M059J (cell line): ENCODE data around the gene PLAAT5. TPM values are rescaled to one million over a fixed set of nuclear protein-coding genes. Genes with fewer than 3 reads are reported as not detected.
A peak's percentile ranks its signal among the peaks of the same experiment; 100 is the strongest.
"Not testable (repeated sequence)": the region's sequence is repeated elsewhere in the genome, so short reads cannot be mapped to it uniquely, and the experiment has no call there.

ENCODE experiments used
- DNase-seq: peaks from one replicate; pipeline ENCODE4 v3.0.0-alpha.2; 2012; ENCODE audit warnings: low read depth
- total RNA-seq: library from RNA; depleted of rRNA; stranded (reverse); fragments of >200 nt; shearing (Covaris generic); gene quantifications from 2 replicates; pipeline ENCODE4 v1.2.3, GENCODE V29; 2014; rRNA removed

PLAAT5 gene, protein sequence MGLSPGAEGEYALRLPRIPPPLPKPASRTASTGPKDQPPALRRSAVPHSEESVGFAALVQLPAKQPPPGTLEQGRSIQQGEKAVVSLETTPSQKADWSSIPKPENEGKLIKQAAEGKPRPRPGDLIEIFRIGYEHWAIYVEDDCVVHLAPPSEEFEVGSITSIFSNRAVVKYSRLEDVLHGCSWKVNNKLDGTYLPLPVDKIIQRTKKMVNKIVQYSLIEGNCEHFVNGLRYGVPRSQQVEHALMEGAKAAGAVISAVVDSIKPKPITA
- not detected in 2 replicates for total RNA-seq

DNA sequence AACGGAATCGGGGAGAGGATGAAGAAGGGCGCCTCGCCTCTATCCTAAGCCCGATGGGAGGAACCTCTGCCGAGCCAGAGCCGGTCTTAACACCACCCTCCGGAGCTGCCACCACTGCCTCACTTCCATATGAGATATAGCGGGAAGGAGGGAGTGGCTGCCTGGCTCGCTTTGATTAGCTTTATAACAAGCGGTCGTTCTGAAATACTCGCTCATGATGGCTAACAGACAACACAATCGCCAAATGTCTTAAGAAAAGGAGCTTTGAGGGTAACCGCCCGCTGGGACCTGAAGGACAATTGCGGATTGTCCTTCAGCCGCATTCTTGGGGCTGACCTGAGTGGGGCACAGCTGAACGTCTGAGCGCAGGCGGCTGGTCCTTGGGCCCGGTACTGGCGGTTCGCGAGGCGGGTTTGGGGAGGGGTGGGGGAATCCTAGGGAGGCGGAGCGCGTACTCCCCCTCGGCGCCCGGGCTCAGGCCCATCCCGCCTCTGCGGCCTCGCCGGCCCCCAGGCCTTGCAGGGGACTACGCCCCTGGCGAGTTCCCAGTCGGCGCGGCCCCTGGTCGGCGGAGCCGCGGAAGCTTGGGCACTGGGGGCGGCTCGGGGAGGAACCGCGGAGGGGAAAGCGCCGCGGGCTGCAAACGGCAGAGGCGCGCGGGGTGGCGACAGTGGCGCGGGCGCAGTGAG lies at the start of gene PLAAT5:
PLAAT5 (minus strand) TSS at position 617 of the 689 bp plus-strand sequence; CDS start at position 484, 133 bp downstream.
- peak; percentile 32 for DNase-seq

DNA sequence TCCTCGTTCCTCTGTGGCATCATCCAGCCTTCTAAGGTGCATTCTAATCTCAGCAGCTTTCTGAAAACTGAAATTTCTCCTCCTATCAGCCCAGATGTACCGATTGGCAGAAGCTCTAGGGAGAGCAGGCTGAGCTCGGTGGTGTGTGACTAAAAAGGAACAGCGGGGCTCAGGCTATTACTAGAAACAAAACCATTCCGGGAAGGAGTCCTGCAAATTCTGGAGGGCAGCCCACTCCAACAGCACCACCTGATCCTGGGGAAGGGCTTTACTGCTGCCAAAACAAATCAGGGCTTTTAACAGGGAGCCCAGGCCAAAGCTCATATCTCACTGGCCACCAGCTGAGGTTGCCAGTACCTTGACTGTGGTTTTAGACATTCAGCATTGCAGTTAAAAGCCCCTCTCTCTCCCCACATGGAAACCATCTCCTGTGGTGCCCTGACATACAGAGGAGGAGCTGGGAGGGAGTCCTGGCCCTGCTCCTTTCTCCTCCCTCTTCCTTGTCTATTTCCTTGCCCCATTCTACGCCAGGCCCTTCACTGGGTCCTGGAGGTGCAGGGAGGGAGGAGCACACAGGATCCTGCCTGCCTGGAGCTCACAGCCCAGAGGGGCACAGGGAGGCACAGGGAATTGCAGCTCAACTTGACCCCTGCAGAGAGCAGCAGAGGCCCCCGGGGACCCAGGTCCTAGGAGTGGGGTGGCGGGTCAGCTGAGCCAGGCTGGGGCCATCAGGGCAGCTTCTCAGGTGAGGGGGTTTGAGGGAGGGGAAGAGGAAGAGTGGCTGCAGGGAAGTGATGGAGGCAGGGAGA lies 46.5 kb upstream of the PLAAT5 start:
- DNase-seq: peak; percentile 70

DNA sequence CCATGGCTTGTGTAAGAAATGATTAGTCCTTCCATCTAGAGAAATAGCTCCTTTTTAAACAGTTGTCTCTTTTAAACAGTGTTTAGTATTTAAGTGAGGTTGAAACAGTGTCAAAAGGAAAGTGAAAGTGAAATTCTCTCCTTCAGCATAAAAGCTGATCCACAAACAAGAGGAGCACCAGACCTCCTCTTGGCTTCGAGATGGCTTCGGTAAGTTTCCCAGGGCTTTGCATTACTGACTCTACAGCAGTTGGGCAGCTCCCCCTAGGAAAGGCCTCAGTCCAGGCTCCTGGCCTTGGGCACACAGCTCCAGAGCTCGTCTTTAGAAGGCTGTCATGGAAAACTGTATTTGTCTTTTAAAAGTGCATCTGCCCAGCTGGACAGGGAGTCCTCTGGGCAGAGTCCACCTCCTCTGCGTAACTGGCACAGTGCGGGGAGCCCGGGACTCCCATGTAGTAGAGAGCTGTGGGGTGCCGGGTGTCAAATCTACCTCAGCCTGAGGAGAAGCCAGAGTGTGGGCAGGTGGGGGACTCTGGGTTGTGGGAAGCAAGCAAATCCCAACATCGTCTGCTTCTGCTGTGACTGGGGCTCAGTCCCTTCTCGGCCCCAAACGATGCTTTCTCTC lies 45.8 kb upstream of the PLAAT5 start, which contains the start of gene PLAAT4:
PLAAT4 (plus strand) TSS at position 140 of the 624 bp plus-strand sequence; CDS start at position 201, 61 bp downstream.
- peak; percentile 74 for DNase-seq

DNA sequence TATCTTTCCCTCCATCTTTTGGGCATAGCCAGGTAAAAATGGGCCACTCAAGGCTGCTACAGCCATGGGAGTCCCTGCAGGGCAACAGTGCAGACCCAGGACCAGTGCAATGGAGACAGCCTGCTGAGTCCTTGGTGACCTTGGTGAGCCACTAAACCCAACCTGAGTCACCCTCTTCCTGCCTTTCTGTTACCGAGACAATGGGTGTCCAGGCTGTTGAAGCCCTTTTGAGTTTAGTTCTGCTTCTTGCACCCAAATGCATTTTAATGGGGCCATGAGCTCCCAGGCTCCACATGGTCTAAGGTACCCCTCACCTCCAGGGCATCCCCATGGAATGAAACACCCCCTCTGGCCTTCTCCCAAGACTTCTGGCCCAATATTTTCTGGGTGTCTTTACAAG lies 44.8 kb upstream of the PLAAT5 start:
- DNase-seq: peak; percentile 72

DNA sequence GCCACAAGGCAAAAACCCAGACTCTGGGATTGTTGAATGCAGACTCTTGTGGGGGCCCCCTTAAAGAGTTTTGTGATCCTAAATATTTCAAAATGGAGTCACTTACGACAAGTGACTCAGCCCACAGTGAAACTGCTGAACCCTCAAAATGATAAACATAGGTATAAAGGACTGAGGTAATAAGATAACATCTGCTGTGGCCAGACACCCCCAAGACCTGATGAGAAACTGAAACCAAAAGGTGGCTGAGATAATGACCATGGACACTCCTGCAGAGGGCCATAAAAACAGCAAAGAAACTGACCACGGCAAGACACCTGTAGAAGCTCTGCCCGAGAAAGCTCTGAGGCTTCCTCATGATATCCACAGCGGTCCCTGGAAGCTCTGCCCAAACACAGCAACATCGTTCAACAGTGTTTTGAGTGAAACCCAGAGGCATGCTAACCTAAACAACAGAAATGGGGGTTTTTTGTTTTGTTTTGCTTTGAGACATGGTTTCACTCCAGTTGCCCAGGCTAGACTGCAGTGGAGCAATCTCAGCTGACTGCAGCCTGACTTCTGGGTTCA lies 44.0 kb upstream of the PLAAT5 start:
- peak; percentile 55 for DNase-seq

DNA sequence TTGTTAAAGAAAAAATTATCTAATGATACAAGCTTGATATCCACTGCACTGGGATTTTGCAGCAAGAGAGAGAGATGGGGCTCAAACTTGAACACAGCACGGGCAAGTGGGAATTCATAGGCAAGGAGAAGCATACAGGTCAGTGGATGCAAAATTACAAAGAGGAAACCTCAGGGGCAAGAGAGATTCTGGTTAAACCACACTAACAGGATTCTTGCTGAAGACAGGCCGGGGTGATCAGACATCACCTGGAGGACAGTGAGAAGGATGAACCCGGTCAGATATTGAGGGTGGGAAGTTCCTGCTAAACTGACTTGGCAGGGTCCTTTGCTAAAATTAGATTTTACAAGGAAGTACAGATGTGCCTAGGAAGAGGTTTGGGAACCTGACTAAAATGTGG lies 43.1 kb upstream of the PLAAT5 start:
- no peak for DNase-seq

DNA sequence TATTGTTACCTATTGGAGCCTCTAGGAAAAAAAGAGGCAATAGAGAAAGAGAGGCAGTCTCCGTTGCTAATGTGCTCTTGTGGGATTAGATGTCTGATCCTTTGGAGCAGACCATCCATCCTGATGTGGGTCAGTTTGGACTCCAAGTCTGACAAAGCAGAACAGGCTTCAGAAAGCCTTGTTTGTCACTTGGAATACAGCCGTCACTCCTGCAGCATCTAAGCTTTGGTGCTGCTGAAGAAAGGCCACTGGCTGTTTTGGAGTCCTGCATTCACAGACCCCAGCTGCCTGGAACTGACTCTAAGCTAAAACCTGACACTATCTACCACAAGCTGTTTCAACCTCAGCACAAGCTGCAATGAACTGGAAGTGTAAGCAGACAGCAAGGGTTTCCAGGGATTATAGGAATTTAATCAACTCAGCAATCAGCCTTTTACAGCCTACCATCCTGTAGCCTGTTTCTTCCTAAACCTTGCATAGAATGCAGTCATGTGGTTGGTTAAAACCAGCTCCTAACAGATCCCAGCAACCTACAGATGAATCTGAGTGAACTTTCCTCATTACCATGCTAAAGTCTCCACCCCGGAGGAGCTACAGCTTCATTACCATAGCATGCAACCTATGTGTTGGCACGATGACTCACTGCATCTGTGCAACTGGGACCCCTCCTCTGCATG lies 42.0 kb upstream of the PLAAT5 start:
- DNase-seq: peak; percentile 21

DNA sequence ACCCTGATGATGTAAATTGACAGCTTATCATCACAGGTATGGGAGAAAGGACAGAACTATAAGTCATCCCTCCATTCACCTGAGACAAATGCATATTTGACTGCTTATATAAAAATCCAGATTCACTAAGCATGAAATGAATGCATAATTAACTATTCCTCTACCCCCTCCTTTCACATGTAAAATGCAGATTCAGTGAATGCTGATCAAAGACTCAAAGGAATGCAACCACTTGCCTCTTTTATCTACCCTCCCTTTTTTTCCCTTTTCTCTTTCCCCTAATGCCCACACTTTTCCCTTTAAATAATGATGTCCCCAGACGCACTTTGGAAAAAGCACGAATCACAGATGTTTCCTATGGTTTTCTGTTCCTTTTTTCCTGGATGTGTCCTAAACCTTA lies 41.1 kb upstream of the PLAAT5 start:
- DNase-seq: no peak

DNA sequence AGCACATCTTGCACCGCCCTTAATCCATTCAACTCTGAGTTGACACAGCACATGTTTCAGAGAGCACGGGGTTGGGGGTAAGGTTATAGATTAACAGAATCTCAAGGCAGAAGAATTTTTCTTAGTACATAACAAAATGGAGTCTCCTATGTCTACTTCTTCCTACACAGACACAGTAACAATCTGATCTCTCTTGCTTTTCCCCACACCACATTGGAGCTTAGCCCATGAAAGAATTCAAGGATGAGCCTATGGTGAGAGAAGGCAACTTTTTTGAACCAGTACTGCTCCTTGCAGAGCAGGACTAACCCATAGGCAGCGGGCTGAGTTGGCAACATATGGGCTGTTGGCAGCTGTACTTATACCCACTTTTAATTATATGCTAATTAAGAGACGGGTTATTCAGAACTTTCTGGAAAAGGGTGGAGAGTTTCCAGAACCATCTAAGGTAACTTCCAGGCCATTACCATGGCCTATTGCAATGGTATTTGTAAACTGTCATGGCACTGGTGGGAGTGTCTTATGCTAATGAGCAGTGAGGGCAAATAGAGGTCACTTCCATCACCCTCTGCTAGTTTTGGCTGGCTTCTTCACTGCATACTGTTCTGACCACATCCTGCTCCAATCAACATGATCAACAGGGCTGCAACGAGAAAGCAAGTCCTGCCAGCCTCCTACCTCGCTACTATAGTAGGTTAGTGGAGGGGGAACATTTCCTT lies 40.3 kb upstream of the PLAAT5 start:
- DNase-seq: peak; percentile 93

DNA sequence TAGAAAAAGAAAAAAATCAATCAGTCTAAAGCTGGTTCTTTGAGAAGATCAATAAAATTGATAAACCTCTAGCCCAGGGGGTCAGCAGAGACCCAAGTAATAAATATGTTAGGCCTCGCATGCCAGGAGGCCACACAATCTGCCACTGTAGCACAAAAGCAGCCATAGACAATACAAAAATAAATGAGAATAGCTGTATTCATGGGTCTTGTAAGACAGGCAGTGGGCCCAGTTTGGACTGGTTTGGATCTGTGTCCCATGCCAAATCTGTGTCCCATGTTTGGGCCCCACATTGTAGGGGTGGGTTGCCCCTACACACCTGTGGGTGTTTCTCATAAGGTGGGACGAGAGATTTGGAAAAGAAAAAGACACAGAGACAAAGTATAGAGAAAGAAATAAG lies 39.1 kb upstream of the PLAAT5 start:
- no peak for DNase-seq

DNA sequence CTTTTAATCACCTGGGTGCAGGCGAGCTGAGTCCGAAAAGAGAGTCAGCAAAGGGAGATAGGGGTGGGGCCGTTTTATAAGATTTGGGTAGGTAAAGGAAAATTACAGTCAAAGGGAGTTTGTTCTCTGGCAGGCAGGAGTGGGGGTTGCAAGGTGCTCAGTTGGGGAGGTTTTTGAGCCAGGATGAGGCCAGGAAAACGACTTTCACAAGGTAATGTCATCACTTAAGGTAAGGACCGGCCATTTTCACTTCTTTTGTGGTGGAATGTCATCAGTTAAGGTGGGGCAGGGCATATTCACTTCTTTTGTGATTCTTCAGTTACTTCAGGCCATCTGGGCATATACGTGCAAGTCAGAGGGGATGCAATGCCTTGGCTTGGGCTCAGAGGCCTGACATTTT lies 38.4 kb upstream of the PLAAT5 start:
- not testable (repeated sequence) for DNase-seq

DNA sequence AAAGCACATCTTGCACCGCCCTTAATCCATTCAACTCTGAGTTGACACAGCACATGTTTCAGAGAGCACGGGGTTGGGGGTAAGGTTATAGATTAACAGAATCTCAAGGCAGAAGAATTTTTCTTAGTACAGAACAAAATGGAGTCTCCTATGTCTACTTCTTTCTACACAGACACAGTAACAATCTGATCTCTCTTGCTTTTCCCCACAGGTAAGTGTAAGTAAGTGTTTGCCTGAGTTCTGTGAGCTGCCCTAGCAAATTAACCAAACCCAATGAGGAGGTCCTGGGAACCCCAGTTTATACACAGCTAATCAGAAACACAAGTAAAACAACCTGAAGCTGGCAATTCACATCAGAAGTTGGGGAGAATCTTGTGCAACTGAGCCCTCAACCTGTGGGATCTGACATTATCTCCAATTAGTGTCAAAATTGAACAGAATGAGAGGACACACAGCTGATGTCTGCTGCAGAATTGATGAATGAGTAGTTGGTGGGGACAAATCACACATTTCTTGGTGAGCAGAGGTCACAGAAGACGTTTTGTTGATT lies 37.8 kb upstream of the PLAAT5 start:
- DNase-seq: not testable (repeated sequence)

DNA sequence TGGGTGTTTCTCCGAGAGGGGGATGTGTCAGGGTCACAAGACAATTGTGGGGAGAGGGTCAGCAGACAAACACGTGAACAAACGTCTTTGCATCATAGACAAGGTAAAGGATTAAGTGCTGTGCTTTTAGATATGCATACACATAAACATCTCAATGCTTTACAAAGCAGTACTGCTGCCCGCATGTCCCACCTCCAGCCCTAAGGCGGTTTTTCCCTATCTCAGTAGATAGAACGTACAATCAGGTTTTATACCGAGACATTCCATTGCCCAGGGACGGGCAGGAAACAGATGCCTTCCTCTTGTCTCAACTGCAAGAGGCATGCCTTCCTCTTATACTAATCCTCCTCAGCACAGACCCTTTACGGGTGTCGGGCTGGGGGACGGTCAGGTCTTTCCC lies 37.2 kb upstream of the PLAAT5 start:
- not testable (repeated sequence) for DNase-seq

DNA sequence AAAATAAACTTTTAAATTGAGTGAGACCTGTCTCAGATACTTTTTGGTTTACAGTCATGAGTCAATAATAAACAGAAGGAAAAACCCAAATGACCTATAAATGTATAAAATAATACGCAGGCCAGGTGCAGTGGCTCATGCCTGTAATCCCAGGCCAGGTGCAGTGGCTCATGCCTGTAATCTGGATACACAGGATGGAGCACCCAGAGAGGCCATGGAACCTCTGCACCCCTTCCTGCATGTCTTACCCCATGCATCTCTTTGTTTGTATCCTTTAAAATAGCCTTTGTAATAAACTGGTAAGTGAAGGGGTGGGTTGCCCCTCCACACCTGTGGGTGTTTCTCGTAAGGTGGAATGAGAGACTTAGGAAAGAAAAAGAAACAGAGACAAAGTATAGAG lies 36.7 kb upstream of the PLAAT5 start:
- DNase-seq: no peak

DNA sequence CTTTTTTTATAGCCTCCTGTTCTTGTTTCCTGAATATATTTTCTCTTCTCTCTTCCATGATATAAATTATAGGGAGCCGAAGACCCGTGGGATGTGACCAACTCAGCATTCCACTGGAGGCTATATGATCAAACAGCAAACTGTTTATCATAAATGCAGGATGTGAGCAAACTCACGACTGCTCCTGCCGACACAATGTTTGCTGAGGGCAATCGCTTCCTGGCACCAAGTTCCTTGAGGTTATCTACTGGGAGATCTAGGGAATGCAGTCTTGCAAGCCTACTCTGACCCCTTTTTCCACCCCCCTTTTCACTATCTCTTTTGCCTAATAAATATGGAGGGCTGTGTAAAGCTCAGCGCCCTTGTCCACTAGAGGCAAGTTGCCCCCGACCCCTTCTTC lies 32.2 kb upstream of the PLAAT5 start:
- DNase-seq: no peak

DNA sequence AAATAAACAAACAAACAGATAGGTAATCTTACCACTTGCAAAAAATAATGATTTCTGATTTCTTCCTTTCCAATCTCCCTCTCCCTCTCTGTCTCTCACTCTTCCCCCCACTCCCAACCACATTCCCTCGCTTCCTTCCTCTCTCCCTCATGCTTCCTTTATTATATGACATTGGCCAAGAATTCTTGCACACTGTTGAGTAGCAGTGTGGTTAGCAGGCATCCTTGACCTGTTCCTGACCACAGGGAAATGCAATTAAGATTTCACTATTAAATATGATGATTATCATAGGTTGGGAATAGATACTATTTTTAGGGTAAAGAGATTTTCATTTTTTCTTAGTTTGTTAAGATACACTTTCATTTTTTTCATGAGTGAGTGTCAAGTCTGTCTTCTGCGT lies 30.9 kb upstream of the PLAAT5 start:
- DNase-seq: peak; percentile 29

DNA sequence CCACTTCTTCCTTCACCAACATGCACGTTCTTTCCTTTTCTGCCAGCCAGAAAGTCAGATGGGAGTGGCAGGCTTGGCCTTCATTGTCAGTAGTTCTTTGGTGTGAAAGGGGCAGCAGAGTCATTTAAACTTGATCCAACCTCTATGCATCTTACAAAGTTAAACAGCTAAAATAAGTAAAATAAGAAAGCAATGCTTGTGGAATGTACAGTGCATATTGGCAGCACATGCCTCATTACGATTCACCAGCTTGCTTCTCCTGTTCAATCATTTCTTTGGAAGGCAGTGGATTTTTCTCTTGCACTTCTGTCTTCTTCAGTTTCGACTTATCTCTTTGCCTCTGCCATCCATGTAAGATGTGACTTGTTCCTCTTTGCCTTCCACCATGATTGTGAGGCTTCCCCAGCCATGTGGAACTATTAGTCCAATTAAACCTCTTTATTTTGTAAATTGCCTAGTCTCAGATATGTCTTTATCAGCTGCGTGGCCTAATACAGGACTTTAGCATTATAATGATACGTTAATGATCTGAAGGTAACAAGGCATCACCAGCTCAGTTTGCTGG lies 29.7 kb upstream of the PLAAT5 start:
- no peak for DNase-seq

DNA sequence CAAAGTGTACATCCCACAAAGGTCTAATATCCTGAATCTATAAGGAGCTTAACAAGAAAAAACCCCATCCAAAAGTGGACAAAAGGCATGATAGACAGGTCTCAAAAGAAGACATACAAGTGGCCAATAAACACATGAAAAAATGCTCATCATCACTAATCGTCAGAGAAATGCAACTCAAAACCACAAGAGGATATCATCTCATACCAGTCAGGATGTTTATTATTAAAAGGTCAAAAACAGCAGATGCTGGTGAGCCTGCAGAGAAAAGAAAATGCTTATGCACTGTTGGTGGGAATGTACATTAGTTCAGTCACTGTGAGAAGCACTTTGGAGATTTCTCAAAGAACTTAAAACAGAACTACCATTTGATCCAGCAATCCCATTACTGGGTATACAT lies 27.6 kb upstream of the PLAAT5 start:
- peak; percentile 79 for DNase-seq

DNA sequence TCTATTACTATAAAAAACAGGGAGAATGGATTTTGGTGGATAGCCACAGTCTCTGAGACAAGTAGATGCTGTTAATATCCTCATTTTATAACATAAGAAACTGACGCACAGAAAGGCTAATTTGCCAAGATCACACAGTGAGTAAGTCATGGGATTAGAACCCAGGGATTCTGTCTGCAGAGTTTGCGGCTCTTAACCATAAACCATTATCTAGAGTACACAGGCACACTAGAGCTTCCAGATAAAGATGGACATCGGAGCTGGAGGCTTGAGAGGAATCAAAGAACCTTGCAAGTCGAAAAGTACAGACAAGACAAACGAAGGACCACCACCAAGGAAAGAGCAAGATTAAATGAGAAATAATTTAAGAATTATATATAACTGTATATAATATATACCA lies 26.2 kb upstream of the PLAAT5 start:
- DNase-seq: no peak

DNA sequence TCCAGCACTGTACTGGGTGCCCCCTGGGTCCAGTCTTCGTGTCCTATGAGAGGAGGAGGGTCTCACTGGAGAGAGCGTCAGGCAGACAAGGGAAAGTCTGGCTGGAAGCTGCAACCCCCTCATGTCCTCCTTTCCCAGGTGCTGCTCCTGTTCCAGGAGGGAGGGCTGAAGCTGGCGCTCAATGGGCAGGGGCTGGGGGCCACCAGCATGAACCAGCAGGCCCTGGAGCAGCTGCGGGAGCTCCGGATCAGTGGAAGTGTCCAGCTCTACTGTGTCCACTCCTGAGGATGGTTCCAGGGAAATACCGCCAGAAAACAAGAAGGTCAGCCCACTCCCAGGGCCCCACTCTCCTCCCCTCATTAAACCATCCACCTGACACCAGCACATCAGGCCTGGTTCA lies 25.1 kb upstream of the PLAAT5 start:
- no peak for DNase-seq
